ENCODE measurements around the gene ZC2HC1C.
"Not testable (repeated sequence)": the region's sequence is repeated elsewhere in the genome, so short reads cannot be mapped to it uniquely, and the experiment has no call there.

ZC2HC1C gene

DNA sequence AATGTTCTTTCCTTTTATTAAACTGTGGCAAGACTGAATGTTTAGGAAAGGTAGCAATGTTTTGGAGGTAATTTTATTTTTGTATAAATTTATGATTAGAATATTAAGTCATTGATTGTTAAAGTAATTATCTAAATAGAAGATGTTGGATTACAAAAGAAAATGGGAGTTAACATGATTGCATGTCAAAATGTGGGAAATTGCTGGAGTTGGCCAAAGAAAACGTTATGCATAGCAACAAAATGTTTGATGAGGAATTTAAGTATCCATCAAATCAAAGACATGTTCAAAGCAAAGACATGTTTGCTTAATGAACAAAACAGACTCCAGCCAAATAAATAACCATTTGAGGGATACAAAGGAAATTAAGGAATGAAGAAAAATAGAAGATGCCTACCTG lies 15.0 kb upstream of the ZC2HC1C start:
- DNase-seq (ENCODE audit: low spot score), result no peak

DNA sequence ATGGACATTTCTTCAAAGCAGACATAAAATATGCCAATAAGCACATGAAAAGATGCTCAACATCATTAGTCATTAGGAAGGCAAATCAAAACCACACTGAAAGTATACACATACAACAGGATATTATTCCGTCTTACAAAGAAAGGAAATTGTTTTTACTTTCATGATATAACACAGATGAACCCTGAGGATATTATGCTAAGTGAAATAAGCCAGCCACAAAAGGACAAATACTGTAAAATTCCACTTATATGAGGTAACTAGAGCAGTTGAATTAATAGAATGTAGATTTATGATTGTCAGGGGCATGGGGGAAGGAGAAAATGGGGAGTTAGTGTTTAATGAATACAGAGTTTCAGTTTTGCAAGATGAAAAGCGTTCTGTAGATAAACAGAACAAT lies 9.8 kb upstream of the ZC2HC1C start:
- no peak for DNase-seq (ENCODE audit: low spot score)

DNA sequence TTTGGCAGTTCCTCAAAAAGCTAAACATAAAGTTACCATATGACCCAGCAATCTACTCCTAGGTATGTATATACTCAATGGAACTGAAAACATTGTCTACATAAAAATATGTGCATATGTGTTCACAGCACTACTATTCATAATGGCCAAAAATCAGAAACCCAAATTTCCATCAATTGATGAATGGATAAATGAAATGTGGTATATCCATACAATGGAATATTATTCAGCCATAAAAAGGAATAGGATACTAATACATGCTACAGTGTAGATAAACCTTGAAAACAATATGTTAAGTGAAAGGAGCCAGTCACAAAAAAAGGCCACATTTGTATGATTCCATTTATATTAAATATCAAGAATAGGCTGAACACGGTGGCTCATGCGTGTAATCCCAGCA lies 9.0 kb upstream of the ZC2HC1C start:
- DNase-seq (ENCODE audit: low spot score), result no peak

DNA sequence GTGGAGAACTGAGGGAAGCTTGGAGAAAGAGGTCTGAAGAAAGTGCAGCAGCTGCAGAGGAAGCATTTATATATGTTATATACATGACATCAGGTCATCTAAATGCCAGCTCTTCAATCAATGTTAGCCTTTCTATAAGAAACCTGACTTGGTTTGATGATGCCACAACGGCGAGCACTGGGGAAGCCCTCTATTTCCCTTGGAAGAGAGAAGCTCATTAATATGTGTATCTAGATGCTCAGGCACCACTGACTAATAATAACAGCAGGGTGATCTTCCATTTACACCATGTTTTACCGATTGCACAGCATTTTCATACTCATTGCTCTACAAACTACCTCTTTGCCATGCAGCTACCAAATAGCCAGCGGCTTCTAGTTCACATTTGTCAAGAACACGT lies 6.4 kb upstream of the ZC2HC1C start:
- DNase-seq (ENCODE audit: low spot score), result no peak

DNA sequence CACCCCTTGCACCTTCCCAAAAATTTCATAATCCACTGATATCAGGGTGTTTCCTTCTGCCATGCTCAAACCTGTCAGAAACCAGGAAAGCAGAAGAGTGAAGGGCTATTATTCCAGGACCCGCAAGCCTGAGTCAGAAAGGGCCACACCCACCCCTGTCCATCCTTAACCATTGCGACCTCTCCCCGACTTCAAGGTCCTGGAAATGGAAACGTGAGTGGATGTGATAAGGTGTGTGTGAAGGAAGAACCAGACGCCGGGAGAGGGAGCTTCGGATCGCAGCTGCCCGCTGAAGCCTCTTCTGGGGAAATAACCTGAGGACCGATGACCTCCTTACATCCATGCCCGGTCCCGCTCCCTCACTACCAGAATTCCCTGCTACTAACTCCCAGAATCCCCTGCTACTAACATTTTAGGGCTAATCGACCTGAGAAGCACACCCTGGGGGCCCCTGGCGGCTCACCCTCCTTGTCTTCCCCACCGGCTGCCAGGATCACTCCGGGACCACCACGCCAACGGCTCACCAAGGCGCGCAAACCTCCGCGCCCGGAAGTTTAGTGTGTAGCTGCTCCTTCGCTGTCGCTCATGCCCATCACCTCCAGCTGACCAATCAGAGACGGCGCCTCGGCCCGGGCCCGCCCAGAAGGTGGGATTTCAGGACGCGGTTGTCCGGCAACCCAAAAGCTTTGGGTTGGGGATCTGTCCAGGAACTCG lies 5.8 kb upstream of the ZC2HC1C start, which contains the start of gene ACYP1:
Gene ACYP1 (minus strand): TSS at position 534 of the 714 bp plus-strand sequence. CDS start 471 bp downstream, at position 63.
- peak; percentile 95 for DNase-seq (ENCODE audit: low spot score)

DNA sequence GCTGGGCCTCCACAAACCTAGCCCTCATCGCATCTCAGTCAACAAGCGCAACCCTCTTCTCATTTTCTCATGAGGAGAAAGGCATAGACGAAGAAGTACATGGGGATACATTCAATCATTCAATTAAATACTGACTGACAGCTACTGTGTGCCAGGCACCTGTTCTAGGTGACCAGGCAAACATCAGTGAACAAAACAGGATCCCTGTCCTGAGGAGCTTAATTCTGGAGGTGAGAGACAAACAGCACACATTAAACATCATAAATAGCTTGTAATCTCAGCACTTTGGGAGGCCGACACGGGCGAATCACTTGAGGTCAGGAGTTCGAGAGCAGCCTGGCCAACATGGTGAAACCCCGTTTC lies 5.3 kb upstream of the ZC2HC1C start:
- no peak for DNase-seq (ENCODE audit: low spot score)

DNA sequence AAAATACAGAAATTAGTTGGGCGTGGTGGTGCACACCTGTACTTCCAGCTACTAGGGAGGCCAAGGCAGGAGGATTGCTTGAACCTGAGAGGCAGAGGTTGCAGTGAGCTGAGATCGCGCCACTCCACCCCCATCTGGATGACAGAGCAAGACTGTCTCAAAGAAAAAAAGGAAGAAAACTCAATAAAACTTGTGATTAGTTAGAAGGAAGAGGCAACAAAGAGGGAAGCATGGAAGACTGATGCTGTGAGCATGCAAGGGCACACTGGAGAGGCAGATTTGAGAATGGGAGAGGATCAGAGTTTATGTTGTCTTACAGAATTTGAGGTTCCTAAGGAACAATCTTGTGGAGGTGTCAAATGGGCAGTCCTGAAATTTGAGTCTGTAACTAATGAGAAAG lies 2.8 kb upstream of the ZC2HC1C start:
- DNase-seq (ENCODE audit: low spot score), result no peak

DNA sequence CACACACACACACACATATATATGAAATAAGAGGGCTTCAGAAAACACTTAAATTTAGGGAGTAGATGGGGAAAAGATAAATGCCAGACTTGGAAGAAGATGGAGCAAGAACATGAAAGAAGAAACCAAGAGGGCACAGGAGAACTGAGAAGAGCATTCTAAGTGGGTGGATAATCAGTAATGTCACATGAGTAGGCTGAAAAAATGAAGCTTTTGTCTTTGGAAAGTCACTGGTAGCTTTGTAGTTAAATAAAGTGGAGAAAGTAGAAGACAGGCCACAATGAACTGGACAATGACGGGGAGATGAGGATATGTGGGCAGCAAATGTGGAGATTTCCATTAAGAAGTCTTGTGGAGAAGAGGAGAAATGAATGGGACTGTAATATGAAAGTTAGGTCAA lies 2.2 kb upstream of the ZC2HC1C start:
- DNase-seq (ENCODE audit: low spot score), result no peak

DNA sequence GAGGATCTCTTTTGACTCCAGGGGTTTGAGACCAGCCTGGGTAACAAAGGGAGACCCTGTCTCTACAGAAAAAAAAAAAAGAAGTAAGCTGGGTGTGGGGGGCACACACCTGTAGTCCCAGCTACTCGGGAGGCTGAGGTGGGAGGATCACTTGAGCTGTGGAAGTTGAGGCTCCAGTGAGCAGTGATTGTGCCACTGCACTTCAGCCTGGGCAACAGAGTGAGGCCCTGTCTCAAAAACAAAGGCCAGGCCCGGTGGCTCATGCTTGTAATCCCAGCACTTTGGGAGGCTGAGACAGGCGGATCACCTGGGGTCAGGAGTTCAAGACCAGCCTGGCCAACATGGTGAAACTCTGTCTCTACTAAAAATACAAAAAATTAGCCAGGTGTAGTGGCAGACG lies 1.7 kb upstream of the ZC2HC1C start:
- DNase-seq (ENCODE audit: low spot score), result not testable (repeated sequence)

DNA sequence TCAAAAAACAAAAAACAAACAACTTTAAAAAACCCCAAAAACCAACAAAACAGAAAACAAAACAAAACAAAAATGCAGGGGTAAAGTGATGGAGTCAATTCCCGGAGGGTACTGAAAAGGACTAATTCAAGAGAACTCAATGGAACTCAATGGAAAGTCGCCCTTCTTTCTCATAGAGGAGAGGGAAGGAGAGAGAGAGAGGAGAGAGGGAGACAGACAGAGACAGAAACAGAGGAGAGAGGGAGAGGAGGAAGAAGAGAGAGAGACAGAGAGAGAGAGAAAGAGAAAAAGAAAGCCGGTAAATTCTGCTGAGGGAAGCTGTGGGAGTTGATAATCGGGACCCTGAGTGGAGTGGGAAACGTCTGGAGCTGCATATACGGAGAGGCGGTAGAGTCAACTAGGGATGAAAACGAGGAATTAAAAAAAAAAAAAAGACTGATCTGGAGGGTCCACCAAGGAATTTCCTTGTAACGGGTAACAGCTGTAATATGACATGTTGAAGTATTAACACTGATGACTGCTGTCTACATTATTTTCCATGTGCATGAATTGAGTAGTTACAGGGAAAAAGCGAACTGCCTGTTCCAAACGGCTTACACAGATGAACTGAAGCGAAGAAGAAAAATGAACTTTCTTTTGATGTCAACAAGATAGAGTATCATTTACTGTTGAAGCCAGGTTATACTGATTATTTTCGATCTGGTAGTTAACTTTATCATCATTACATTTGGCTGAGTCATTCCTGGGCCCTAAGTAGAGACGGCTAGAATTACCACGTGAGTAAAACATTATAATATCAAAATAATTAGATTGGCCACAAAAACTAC lies 934 bp upstream of the ZC2HC1C start:
- peak; percentile 25 for DNase-seq (ENCODE audit: low spot score)

DNA sequence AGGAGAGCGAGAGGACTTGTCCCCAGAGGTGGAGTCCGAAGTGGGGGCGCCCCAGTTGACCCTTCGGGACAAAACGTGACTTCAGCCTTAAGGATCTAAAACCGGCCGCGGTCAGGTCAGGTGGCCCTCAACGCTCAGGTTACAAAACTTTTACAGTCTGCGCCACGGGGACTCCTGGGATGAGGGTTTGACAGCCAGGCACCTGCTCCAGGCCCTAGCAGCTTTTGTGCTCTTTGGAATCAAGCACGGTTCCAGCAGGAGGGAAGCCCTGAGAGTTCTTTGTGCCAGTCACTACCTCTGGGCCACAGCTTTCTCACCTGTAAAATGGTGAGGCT lies 337 bp downstream of the ZC2HC1C start:
- no peak for DNase-seq (ENCODE audit: low spot score)

DNA sequence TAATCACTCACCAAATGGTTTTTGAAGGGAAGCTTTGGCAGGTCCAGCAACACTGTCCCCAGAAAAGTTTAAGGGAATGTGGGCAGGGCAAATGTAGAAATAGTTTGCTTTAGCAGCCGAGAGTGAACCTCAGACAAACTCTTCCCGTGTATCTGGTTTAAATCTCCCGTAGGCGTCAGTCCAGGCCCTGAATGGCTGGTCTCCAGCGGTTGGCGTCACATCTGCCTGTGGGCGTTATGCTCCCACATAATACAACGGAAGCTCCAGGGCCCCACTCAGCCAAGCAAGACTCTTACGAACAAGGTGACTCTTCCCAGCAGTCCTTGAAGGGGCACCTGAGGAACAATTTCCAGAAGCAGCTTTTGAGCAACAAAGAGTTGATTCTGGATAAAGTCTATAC lies 942 bp downstream of the ZC2HC1C start:
- DNase-seq (ENCODE audit: low spot score), result no peak

DNA sequence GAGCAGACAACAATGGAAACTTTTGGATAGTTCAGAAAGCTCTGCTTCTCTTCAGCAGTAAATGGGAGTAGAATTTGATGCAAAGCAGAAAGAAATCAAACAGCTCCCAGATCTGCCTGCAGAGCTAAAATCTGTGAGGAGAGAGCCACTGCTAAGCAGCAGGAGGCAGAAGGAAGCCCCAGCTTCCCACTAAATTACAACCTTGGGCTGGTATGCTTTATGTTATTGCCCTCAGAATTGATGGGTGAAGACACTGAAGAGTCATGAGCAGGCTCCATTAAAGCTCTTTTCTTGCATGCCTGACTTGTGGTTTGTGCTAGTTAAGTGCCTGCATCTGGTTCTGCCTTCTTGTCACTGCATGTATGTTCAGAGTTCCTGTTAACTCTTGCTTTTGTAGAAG lies 8.4 kb downstream of the ZC2HC1C start:
- DNase-seq (ENCODE audit: low spot score), result no peak

DNA sequence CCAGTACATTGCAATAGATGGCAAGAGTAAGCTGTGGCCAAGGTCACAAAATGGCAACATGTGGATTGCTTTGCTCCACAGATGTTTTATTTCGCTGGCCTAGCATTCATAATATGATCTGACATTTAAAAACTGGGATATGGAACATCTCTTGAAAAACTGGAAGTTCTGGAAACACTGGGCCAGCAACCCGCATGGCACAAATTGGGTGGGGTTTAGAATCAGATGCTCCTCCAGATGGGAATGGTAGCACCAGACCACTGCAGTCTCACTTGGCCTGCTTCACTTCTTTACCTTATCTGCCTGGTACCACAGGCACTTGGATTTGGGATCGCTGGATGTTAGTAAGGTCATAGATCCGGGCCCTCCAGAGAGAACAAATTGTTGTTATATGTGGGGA lies 10.1 kb downstream of the ZC2HC1C start:
- no peak for DNase-seq (ENCODE audit: low spot score)

DNA sequence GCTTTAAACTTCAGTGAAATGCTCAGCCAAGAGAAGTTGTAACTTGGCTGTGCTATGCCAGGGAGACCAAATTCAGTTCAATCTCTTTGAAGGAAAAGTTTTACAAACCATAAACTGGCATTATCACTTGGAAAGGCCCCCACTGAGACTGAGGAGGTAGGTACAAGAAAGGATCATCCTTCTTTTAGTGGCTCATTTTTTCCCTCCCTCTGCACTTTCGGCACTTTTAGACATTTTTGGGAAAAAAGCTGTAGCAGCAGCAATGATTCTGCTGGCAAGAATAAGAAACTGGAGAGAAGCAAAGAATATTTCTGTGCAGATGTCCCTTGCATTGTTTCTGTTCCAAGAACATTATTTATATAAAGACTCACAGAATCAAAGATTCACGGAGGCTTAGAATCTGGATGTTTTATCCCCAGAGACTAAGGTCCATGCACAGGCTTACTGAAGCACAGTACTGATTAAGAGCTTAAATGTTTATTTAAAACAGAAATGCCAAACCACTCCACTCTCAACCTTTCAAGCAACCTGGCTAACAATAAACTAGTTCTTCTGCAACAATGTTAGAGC lies 12.3 kb downstream of the ZC2HC1C start:
- DNase-seq (ENCODE audit: low spot score), result no peak

DNA sequence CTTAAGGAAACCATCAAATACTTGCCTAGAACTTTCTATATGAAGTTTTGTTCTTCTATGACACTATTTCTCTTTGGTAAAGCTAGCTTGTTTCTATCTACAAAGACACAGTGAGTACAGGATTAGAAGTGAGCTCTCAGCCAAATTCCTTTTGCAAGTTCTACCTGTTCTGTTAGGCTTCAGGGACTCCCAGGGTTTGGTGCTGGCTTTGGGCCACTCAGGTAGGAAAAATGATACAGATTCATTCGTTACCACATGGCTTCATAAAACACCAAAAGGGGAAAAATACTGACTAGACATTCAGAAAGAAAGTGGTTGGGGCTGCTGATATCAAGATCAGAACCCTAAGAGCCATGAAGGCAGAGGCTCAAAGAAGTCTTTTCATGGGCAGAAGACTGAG lies 13.8 kb downstream of the ZC2HC1C start:
- DNase-seq (ENCODE audit: low spot score), result no peak

DNA sequence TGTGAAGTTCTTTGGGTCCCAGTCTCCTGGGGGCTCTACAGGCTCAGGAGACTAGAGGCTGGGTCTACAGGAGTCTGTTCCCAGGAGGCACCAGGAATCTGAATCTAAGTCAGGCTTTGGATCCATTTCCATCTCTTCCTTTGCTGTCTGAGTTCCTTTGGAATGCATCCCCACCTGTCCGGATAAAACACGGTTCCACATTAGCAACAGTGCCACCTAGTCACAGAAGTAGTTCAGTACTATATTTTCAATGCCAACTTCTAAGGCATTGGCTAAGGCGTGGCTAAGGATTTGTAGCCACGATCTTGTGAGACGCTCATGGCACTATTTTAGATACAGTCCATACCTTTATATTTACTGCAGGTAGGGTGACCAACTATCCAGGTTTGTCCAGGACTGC lies 15.1 kb downstream of the ZC2HC1C start:
- no peak for DNase-seq (ENCODE audit: low spot score)

DNA sequence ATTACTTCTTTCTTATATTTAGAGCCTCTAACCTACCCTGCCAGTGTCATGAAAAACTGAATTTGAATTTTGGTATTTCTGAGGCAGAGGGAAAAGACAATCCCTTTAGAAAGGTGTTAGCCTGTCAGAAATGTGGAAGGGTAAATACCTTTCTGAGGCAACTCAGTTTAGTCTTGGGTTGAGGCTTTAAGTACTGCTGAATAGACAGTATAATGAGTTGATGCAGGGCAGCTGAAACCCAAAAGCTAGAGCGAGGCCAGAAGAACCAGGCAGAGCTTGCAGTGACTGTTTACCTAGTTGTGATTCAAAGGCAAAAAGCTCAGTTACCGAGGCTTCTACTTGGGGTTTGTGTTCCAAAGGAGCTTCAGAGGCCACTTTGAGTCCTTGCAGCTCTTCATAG lies 18.7 kb downstream of the ZC2HC1C start:
- DNase-seq (ENCODE audit: low spot score), result no peak

DNA sequence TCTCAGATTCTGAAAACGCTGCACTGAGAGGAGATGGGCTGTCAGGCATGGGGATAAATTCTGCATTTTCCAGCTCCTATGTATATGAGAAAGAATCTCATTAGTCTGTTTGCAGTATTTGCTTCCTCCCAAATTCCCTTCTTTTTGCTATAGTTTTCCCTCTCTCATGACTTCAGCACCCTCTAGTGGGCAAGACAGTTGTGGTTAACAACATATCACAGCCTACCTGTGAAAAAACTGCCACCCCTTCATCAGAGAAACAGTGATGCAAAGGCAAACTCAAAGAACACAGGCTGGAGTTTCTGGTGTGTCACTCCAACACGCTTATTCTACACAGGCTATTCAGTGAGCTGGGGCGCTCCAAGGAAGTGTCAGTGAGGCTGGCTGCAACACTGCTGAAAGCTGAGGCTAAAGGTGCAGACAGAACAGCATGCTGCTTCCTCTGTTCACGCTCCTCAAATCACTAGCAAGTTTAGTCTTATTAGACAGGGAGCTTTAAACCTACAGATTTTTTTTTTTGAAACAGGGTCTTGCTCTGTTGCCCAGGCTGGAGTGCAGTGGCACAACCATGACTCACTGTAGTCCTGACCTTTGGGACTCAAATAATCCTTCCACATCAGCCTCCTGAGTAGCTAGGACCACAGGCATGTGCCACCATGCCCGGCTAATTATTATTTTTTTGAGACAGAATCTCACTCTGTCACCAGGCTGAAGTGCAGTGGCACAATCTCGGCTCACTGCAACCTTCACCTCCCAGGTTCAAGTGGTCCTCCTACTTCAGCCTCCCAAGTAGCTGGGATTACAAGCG lies 19.3 kb downstream of the ZC2HC1C start:
- peak; percentile 44 for DNase-seq (ENCODE audit: low spot score)

DNA sequence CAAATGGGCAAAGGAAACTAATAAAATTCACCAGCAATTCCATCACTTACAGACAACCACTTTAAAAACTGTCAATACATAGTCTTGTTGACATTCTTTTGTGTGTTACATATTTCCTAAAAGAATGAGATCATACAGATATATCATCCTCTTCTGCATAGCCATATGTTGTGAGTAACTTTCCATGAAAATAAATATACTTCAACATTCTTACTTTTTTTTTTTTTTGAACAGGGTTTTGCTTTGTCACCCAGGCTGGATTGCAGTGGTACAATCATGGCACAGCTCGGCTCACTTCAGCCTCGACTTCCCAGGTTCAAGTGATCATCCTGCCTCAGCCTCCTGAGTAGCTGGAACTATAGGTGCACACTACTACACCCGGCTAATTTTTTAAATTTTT lies 20.9 kb downstream of the ZC2HC1C start:
- DNase-seq (ENCODE audit: low spot score), result no peak

DNA sequence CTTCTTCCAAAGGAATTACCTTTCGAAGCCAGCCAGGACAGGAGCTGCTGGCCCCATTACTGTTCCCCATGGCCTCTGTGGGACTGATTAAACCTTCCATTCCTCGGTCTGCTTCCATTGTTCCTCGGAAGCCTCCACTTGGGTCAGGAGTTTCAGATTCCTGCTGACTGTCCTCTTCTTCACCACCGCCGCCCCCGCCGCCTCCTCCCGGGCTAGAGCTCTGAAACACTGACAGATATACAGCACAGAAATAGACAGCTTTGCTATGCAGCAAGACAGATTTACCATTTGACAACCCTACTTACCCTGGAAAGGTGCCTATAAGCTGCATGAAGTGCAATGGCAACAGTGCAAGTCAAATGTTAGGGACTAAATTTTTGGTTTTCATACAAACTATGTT lies 21.8 kb downstream of the ZC2HC1C start:
- no peak for DNase-seq (ENCODE audit: low spot score)

DNA sequence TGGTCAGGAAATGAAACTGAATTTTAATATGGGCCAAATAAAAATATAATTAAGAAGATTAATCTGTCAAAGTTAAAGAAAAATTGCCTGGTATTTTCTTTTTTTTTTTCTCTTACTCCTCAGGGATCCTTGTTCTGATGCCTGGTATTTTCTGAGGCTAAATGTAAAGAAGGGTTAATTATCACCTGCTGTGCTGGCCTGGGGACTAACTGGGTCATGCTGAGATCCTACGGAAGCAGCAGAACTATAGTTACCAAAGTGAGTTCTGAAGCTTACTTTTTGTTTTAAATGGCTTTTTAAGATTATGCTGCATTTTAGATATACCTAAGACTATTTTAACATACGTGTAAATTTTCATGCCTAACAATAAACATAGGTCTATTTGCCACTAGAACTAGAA lies 23.3 kb downstream of the ZC2HC1C start:
- DNase-seq (ENCODE audit: low spot score), result no peak

DNA sequence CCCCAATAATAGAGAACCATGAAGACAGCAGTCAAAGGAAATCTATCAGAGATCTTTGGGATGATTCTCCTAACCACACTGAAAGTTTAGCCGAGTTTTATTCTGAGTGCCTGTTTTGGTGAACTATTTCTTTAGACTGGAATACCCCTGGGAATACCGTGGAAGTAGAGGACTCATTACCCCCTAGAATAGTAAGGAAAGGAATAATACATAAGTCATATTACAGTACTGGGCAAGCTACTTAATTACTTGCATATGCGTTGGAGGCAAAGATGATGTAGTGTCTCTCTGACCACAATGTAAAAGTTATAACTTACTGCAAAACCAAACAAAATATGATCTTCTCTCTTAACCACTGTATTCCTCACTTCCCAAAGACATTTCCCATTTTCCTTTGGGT lies 25.5 kb downstream of the ZC2HC1C start:
- DNase-seq (ENCODE audit: low spot score), result no peak
